ACHN (cell line): Measurements from ENCODE around the gene TVP23A.

Source experiments
- DNase-seq: peaks from one replicate; pipeline ENCODE4 v3.0.0-alpha.2; 2015
- in situ Hi-C: cut with HindIII; loops from 2 replicates; pipeline ENCODE4 v1.10.0; 2017; ENCODE audit warnings: low sequenced_read_pairs, low pct_ligation_motif_present, low pct_unique_long_range_greater_than_20kb

Gene TVP23A

DNA sequence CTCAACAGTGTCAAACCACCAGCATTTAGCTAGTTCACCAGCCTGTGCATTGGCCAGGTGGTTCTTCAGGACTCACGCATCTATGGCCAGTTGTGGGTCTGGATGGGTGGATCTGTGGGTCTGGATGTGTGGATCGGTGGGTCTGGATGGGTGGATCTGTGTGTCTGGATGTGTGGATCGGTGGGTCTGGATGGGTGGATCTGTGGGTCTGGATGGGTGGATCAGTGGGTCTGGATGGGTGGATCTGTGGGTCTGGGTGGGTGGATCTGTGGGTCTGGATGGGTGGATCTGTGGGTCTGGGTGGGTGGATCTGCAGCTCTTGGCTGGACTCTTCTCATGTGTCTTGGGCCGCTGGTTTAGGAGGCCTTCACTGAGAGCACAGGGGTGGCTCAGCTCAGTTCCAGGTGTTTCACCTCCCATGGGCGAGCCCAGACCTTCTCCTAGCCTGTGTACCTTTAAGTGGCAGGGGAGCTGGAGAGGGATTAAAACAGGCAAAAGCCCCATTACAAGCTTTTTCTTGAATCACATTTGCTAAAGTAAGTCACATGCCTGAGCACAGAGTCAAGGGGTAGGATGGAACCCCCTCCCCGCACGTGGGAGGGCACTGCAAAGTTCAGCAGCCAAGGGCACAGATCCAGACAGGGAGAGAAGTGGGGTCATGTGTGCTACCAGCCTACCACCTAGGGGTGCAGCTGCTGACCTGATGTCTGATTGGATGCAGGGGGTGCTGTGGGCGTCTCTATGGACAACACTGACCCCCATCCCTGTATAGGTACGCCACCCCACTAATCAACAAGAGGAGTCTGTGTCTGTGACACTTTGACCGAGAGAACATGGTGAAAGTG lies 78.4 kb downstream of the TVP23A start:
- in situ Hi-C loops, result loop anchor here (25.0 kb wide), 2 partner anchors 197 to 228 kb away; partner anchors contain the start of genes CLEC16A and DEXI
- DNase-seq, result no peak

GRCh38 chr16:10738231-10739077 lies 80.1 kb downstream of the TVP23A start:
- peak; percentile 82 for DNase-seq
- in situ Hi-C loops, result loop anchor here (25.0 kb wide), 2 partner anchors 199 to 226 kb away; partner anchors contain the start of genes CLEC16A and DEXI

- in situ Hi-C loops, result loop anchor here (25.0 kb wide), 2 partner anchors 200 to 225 kb away; partner anchors contain the start of genes CLEC16A and DEXI
- peak; percentile 74 for DNase-seq
Measured at GRCh38 chr16:10737068-10737625, 81.4 kb downstream of the TVP23A start.

DNA sequence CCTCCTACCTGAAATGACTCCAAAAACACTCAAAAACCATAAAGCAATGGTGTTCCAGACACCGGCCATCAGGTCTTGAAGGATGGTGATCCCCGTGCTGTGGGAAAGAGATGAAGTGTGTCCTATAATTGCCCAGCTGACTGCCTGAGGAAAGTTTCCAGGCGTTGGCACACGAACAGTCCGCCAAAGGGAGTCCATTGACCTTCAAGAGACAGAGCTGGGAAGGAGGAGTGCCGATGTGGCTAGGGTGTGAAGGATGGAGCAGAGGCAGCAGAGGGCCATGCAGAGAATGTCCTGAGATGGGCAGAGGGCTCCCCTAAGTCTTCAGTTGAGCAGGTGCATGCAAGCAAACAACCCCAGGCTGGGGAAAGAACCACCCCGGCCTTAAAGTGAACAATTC lies 86.8 kb downstream of the TVP23A start:
- in situ Hi-C loops, result loop anchor here (25.0 kb wide), 2 partner anchors 206 to 219 kb away; partner anchors contain the start of genes CLEC16A and DEXI
- no peak for DNase-seq

GRCh38 chr16:10729104-10730048 lies 89.2 kb downstream of the TVP23A start:
- peak; percentile 82 for DNase-seq
- in situ Hi-C loops, result loop anchor here (25.0 kb wide), 2 partner anchors 208 to 217 kb away; partner anchors contain the start of genes CLEC16A and DEXI

DNA sequence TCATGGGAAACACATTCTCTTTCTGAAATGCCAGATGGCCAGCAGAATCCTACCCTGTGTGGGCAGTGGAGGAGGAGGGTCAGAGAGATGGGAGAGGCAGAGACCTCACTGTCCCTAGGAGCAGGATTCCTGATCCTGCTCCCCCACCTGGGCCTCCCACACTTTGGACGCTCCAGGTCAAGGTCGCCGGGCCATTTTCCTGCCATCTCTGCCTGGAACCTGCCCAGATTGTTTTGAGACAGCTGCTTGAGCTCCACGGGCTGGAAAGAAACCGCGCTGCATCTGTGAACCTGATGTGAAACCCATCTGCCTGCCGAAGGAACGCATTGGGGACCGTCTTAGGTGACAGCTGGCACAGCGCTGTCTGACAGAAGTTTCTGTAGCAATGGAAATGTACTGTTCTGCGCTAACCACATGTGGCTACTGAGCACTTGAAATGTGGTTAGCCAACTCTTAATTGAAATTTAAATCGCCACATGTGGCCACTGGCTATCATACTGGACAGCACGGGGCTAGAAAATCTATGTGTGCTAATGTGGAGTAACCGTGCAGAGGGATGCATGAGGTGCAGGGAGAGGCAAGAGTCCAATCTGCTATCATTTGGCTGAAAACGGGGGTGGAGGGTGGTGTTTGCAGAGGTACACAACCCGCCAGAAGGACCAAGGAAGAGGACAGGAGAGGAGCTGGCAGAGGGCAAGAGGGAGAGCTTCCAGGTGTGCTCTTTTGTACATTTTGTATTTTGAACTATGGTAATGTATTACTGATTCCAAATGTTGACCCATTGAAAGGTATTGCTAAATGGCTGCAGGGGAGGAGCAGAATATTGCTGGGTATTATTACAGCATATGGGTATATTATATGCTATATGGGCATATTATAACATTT lies 90.3 kb downstream of the TVP23A start:
- in situ Hi-C loops, result loop anchor here (25.0 kb wide), 2 partner anchors 209 to 216 kb away; partner anchors contain the start of genes CLEC16A and DEXI

More for the DNA sequence above, 90.3 kb downstream of the TVP23A start:
- no peak for DNase-seq
